Hepatocyte (in vitro differentiated cells): Measurements from ENCODE around the gene CDH22. TPM values are rescaled to one million over a fixed set of nuclear protein-coding genes. Genes with fewer than 3 reads are reported as not detected.

ENCODE experiments used
- DNase-seq: peaks from one replicate; pipeline ENCODE4 v3.0.0-alpha.2; 2016; ENCODE audit warnings: low spot score
- H2AFZ ChIP-seq: fragments of 200-600 bp; sonication (generic); 2 replicates; pipeline ENCODE4 v1.6.0; 2016; ENCODE audit warnings: antibody characterized with exemption, mild to moderate bottlenecking
- H3K27ac ChIP-seq: fragments of 200-600 bp; sonication (generic); 2 replicates; pipeline ENCODE4 v1.5.1; 2016; ENCODE audit warnings: mild to moderate bottlenecking
- H3K27me3 ChIP-seq: fragments of 200-600 bp; sonication (generic); 2 replicates; pipeline ENCODE4 v1.6.1; 2016
- H3K36me3 ChIP-seq: fragments of 200-600 bp; sonication (generic); replicated peaks from 2 replicates; pipeline ENCODE4 v1.5.1; 2016; ENCODE audit warnings: low read depth; ENCODE audit not compliant: insufficient read depth
- H3K4me1 ChIP-seq: fragments of 200-600 bp; sonication (generic); 2 replicates; pipeline ENCODE4 v1.5.1; 2016; ENCODE audit warnings: mild to moderate bottlenecking, moderate library complexity; ENCODE audit not compliant: insufficient read depth
- H3K4me2 ChIP-seq: fragments of 200-600 bp; sonication (generic); 2 replicates; pipeline ENCODE4 v1.6.0; 2016
- H3K4me3 ChIP-seq: fragments of 200-600 bp; sonication (generic); 2 replicates; pipeline ENCODE4 v1.5.1; 2016; ENCODE audit warnings: mild to moderate bottlenecking
- H3K79me2 ChIP-seq: fragments of 200-600 bp; sonication (generic); 2 replicates; pipeline ENCODE4 v1.6.0; 2017; ENCODE audit warnings: mild to moderate bottlenecking
- H3K9me2 ChIP-seq: fragments of 200-600 bp; sonication (generic); replicated peaks from 2 replicates; pipeline ENCODE4 v1.6.0; 2017; ENCODE audit warnings: mild to moderate bottlenecking; ENCODE audit not compliant: insufficient read depth
- H3K9me3 ChIP-seq: fragments of 200-600 bp; sonication (generic); 2 replicates; pipeline ENCODE4 v1.5.1; 2016; ENCODE audit warnings: low read depth, mild to moderate bottlenecking
- H4K20me1 ChIP-seq: fragments of 200-600 bp; sonication (generic); 2 replicates; pipeline ENCODE4 v1.6.0; 2016; ENCODE audit warnings: mild to moderate bottlenecking; ENCODE audit not compliant: insufficient read depth, poor library complexity, severe bottlenecking
- EZH2 ChIP-seq: fragments of 200-600 bp; sonication (generic); IDR thresholded peaks from 2 replicates; pipeline ENCODE4 v1.6.1; 2016; ENCODE audit warnings: antibody characterized with exemption, mild to moderate bottlenecking, borderline replicate concordance
- EZH2phosphoT487 ChIP-seq: fragments of 200-600 bp; sonication (generic); IDR thresholded peaks from one replicate; pipeline ENCODE4 v1.6.1; 2018; ENCODE audit warnings: antibody characterized with exemption, mild to moderate bottlenecking, low read depth, moderate library complexity; ENCODE audit not compliant: unreplicated experiment, severe bottlenecking
- WGBS: methylation state at CpG from one replicate; pipeline ENCODE4 v1.1.6; 2016; ENCODE audit warnings: low lambda C conversion rate; ENCODE audit errors: missing lambda C conversion rate; 5-methylcytosine and 5-hydroxymethylcytosine counted together
- polyA plus RNA-seq: library from polyadenylated mRNA; unstranded; fragments of >200 nt; fragmentation: Nextera tagmentation; extraction: Ambion mirVana; gene quantifications from 2 replicates; pipeline ENCODE4 v1.2.1, GENCODE V29; 2016
- total RNA-seq: library from RNA; depleted of rRNA; stranded (reverse); fragments of >200 nt; gene quantifications from 2 replicates; pipeline ENCODE4 v1.2.3, GENCODE V29; 2014
- TF ChIP-seq, protein P1 (sequence below): fragments of 200-600 bp; sonication (generic); IDR thresholded peaks from 2 replicates; pipeline ENCODE4 v1.5.1; 2016; ENCODE audit warnings: antibody characterized with exemption, mild to moderate bottlenecking; ENCODE audit not compliant: poor library complexity

CDH22 gene
- total and polyA plus RNA-seq, 2 experiments from 2014 or later = not detected

GRCh38 chr20:46169245-46170171 is 138.8 kb downstream of the CDH22 start:
- Histone ChIP-seq H3K4me2 (no peak overlapping the region), H3K4me1 (no peaks in the 10 kb centered on the region), H3K27ac (no peak overlapping the region), H2AFZ (no peak overlapping the region), H3K36me3 (no peaks in the 10 kb centered on the region), H3K79me2 (no peaks in the 10 kb centered on the region), H4K20me1 (no peaks in the 10 kb centered on the region), H3K4me3 (no peak overlapping the region), H3K9me3 (no peaks in the 10 kb centered on the region), H3K27me3 (peaks cover 46% of the 10 kb centered on the region), H3K9me2 (no peaks in the 10 kb centered on the region)
- no peak for DNase-seq
- TF ChIP-seq, protein P1, sequence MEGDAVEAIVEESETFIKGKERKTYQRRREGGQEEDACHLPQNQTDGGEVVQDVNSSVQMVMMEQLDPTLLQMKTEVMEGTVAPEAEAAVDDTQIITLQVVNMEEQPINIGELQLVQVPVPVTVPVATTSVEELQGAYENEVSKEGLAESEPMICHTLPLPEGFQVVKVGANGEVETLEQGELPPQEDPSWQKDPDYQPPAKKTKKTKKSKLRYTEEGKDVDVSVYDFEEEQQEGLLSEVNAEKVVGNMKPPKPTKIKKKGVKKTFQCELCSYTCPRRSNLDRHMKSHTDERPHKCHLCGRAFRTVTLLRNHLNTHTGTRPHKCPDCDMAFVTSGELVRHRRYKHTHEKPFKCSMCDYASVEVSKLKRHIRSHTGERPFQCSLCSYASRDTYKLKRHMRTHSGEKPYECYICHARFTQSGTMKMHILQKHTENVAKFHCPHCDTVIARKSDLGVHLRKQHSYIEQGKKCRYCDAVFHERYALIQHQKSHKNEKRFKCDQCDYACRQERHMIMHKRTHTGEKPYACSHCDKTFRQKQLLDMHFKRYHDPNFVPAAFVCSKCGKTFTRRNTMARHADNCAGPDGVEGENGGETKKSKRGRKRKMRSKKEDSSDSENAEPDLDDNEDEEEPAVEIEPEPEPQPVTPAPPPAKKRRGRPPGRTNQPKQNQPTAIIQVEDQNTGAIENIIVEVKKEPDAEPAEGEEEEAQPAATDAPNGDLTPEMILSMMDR = no peak
- TF ChIP-seq EZH2phosphoT487 = no peak
- TF ChIP-seq EZH2 = no peak
- 73% methylated on average over 13 of the region's 13 CpGs for WGBS

DNA sequence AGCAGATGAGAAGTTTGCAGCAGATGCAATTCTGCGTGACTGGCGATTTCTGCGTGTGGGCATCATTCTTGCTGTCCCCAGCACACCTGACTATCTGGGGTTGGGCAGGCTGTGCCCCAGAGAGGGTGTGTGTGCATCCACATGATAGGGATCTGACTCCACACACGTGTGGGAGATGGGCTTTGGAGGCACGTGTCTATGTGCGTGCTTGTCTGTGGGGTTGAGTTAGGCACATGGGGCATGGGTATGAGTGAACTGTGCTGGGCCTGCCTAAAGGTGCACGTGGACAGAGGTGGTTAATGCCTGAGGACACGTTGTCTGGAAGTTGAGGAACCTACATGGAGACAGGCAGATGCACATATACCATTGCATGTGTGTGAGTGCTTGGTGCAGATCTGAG is 139.9 kb downstream of the CDH22 start:
- Histone ChIP-seq H3K9me2 (no peaks in the 10 kb centered on the region), H2AFZ (no peak overlapping the region), H3K4me1 (no peaks in the 10 kb centered on the region), H3K27ac (no peak overlapping the region), H3K4me3 (no peak overlapping the region), H3K79me2 (no peaks in the 10 kb centered on the region), H4K20me1 (no peaks in the 10 kb centered on the region), H3K27me3 (peaks cover 36% of the 10 kb centered on the region), H3K36me3 (no peaks in the 10 kb centered on the region), H3K9me3 (no peaks in the 10 kb centered on the region), H3K4me2 (no peak overlapping the region)
- 69% methylated on average over 8 of the region's 8 CpGs for WGBS
- TF ChIP-seq EZH2 = no peak
- TF ChIP-seq EZH2phosphoT487 = no peak
- TF ChIP-seq, protein P1 = no peak
- DNase-seq = no peak

GRCh38 chr20:46167080-46167479 is 141.2 kb downstream of the CDH22 start:
- no peak for TF ChIP-seq EZH2
- TF ChIP-seq EZH2phosphoT487 = no peak
- TF ChIP-seq, protein P1 = no peak
- Histone ChIP-seq H4K20me1 (no peaks in the 10 kb centered on the region), H3K79me2 (no peaks in the 10 kb centered on the region), H3K9me2 (no peaks in the 10 kb centered on the region), H3K4me2 (no peak overlapping the region), H3K4me1 (no peaks in the 10 kb centered on the region), H2AFZ (no peak overlapping the region), H3K4me3 (no peak overlapping the region), H3K9me3 (no peaks in the 10 kb centered on the region), H3K27ac (no peak overlapping the region), H3K36me3 (no peaks in the 10 kb centered on the region), H3K27me3 (peaks cover 35% of the 10 kb centered on the region)
- no peak for DNase-seq
